Measurements from ENCODE around the gene ZNF580. TPM values are rescaled to one million over a fixed set of nuclear protein-coding genes. Genes with fewer than 3 reads are reported as not detected.

The ZNF580 gene
- total and polyA plus RNA-seq, 2 donors = 6.4 to 32.9 TPM

DNA sequence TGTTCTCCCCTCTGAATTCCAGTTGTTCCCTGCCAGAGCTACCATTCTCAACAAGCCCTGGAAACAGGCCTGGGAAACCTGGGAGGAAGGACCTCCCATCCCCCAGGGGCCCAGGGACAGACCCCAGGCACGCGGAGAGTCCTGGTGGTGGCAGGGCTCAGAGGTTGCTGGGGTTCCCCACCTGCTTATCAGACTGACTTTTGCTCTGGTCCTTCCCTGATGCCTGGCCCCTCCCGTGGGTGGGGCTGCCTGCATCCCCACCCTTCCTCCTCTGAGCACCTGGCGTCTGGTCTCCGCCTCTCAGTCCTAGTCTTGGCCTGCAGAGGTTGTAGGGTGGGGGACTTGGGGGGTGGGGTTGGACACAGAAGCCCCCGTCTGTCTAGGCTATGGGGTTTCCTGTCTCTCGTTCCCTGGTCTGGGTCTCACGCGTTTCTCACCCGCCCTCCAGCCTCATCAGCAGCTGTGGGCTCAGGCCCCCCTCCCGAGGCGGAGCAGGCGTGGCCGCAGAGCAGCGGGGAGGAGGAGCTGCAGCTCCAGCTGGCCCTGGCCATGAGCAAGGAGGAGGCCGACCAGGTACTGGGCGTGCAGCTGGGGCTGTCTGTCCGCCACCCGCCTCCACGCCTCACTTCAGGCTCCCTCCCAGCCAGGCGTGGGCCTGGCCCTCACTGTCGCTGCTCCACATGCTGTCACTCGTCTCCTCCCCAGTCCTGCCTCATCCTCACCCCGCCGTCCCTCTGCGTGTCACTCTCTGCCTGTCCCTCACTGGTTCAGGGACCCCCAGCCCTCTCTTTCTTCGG lies 47.8 kb downstream of the ZNF580 start:
- DNase-seq (ENCODE audit: low read depth in 6 of 9, low spot score in 9 of 9) = no peak
- H3K36me3 ChIP-seq (ENCODE audit: control insufficient read depth in 2 of 2, insufficient read depth in 2 of 2, low read length in 1 of 2) = peaks cover 56 to 88% of the 10 kb centered on the region in 2 donors
- no peaks in the 10 kb centered on the region for H3K27me3 ChIP-seq (ENCODE audit: control insufficient read depth in 2 of 2, insufficient read depth in 1 of 2, low read length in 1 of 2)
- no peak overlapping the region for H3K4me3 ChIP-seq (ENCODE audit: low read length in 2 of 2)
- H3K4me1 ChIP-seq (ENCODE audit: control insufficient read depth in 2 of 2, insufficient read depth in 2 of 2, low read length in 2 of 2) = no peaks in the 10 kb centered on the region
- H3K27ac ChIP-seq (ENCODE audit: low read depth in 1 of 2, low read length in 1 of 2) = no peak overlapping the region
- WGBS = 93% methylated on average over 27 of the region's 27 CpGs
- H3K9me3 ChIP-seq (ENCODE audit: control insufficient read depth in 2 of 2, insufficient read depth in 1 of 2, low read length in 1 of 2) = no peaks in the 10 kb centered on the region

DNA sequence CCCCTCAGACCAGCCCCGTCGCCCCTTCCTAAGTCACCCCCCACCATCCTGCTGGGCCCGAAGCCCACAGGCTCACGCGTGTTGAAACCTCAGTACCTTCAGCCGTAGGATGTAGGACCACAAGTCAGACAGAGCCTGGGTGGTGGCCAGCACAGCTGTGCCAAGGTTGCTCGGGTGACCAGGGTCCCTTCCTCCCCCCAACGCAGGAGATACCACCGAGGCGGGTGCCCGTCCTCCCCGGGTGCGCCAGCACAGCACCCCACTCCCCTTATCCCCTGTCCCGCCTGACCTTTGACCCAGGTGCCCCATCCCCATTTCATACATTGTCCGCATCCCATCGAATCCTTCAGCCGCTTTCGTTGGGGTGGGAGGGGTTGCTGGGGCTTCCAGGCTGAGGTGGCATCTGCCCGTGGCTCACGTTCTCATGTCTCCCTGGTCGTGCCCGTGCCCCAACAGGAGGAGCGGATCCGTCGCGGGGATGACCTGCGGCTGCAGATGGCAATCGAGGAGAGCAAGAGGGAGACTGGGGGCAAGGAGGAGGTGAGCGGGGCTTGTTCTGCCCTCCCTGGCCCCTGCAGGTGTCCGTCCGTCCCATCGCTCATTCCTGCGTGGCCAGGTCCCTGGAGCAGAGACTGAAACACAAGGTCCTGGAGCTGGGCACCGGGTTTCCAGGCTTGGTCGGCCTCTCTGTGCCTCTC lies 48.8 kb downstream of the ZNF580 start:
- no peaks in the 10 kb centered on the region for H3K27me3 ChIP-seq (ENCODE audit: control insufficient read depth in 2 of 2, insufficient read depth in 1 of 2, low read length in 1 of 2)
- no peak overlapping the region for H3K27ac ChIP-seq (ENCODE audit: low read depth in 1 of 2, low read length in 1 of 2)
- H3K36me3 ChIP-seq (ENCODE audit: control insufficient read depth in 2 of 2, insufficient read depth in 2 of 2, low read length in 1 of 2) = peaks cover 61 to 92% of the 10 kb centered on the region in 2 donors
- no peaks in the 10 kb centered on the region for H3K9me3 ChIP-seq (ENCODE audit: control insufficient read depth in 2 of 2, insufficient read depth in 1 of 2, low read length in 1 of 2)
- WGBS = 97% methylated on average over 35 of the region's 35 CpGs
- DNase-seq (ENCODE audit: low read depth in 6 of 9, low spot score in 9 of 9) = no peak
- H3K4me3 ChIP-seq (ENCODE audit: low read length in 2 of 2) = no peak overlapping the region
- H3K4me1 ChIP-seq (ENCODE audit: control insufficient read depth in 2 of 2, insufficient read depth in 2 of 2, low read length in 2 of 2) = no peaks in the 10 kb centered on the region

GRCh38 chr19:55690109-55690768 lies 49.4 kb downstream of the ZNF580 start:
- H3K27ac ChIP-seq (ENCODE audit: low read depth in 1 of 2, low read length in 1 of 2) = no peak overlapping the region
- no peak for DNase-seq (ENCODE audit: low read depth in 6 of 9, low spot score in 9 of 9)
- WGBS = 99% methylated on average over 25 of the region's 25 CpGs

DNA sequence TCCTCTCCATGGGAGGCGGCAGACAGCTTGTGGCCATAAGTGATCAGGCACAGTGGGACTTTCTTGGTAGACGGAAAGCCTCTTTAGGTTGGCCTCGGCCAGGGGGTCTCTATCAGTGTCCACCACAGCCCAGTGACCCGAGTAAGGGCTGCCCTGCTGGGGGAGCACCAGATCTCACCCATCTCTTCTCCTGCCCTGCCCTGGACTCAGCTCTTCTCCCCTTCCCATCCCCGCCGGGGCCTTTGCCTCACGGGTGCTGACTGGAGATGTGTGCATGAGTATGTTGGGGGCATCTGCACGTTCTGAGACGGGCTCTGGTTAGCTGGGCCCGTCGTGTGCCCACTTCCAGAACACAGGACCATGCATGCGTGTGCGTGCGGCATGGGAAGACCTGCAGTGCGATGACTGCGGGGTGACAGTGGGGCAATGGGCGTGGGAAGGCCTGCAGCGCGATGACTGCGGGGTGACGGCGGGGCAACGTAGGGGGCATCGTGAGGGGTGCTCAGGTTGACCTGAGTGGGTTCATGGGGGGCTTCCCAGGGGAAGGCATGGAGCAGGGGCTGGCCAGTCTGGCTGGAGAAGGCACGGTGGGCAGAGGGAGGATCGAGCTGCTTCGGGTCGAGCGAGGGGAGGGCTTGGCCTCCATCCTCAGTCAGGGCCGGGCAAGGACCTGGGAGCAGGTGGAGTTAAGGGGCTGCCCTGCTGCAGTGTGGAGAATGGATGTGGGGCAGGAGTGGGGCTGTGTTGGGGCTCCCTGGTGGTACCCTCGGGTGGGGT lies 50.2 kb downstream of the ZNF580 start:
- Histone ChIP-seq H3K4me3 (ENCODE audit: low read length in 2 of 2) (no peak overlapping the region), H3K4me1 (ENCODE audit: control insufficient read depth in 2 of 2, insufficient read depth in 2 of 2, low read length in 2 of 2) (no peaks in the 10 kb centered on the region), H3K27ac (ENCODE audit: low read depth in 1 of 2, low read length in 1 of 2) (no peak overlapping the region), H3K27me3 (ENCODE audit: control insufficient read depth in 2 of 2, insufficient read depth in 1 of 2, low read length in 1 of 2) (no peaks in the 10 kb centered on the region), H3K36me3 (ENCODE audit: control insufficient read depth in 2 of 2, insufficient read depth in 2 of 2, low read length in 1 of 2) (peaks cover 60 to 91% of the 10 kb centered on the region in 2 donors), H3K9me3 (ENCODE audit: control insufficient read depth in 2 of 2, insufficient read depth in 1 of 2, low read length in 1 of 2) (no peaks in the 10 kb centered on the region)
- 96% methylated on average over 31 of the region's 31 CpGs for WGBS
- no peak for DNase-seq (ENCODE audit: low read depth in 6 of 9, low spot score in 9 of 9)

More at GRCh38 chr19:55690109-55690768, 49.4 kb downstream of the ZNF580 start:
- no peaks in the 10 kb centered on the region for H3K4me1 ChIP-seq (ENCODE audit: control insufficient read depth in 2 of 2, insufficient read depth in 2 of 2, low read length in 2 of 2)
- H3K27me3 ChIP-seq (ENCODE audit: control insufficient read depth in 2 of 2, insufficient read depth in 1 of 2, low read length in 1 of 2) = no peaks in the 10 kb centered on the region
- H3K4me3 ChIP-seq (ENCODE audit: low read length in 2 of 2) = no peak overlapping the region
- H3K9me3 ChIP-seq (ENCODE audit: control insufficient read depth in 2 of 2, insufficient read depth in 1 of 2, low read length in 1 of 2) = no peaks in the 10 kb centered on the region
- peaks cover 64 to 94% of the 10 kb centered on the region in 2 donors for H3K36me3 ChIP-seq (ENCODE audit: control insufficient read depth in 2 of 2, insufficient read depth in 2 of 2, low read length in 1 of 2)

- no peaks in the 10 kb centered on the region for H3K9me3 ChIP-seq (ENCODE audit: control insufficient read depth in 2 of 2, insufficient read depth in 1 of 2, low read length in 1 of 2)
- no peak overlapping the region for H3K27ac ChIP-seq (ENCODE audit: low read depth in 1 of 2, low read length in 1 of 2)
- no peaks in the 10 kb centered on the region for H3K27me3 ChIP-seq (ENCODE audit: control insufficient read depth in 2 of 2, insufficient read depth in 1 of 2, low read length in 1 of 2)
- 98% methylated on average over 31 of the region's 31 CpGs for WGBS
- no peak overlapping the region for H3K4me3 ChIP-seq (ENCODE audit: low read length in 2 of 2)
- no peaks in the 10 kb centered on the region for H3K4me1 ChIP-seq (ENCODE audit: control insufficient read depth in 2 of 2, insufficient read depth in 2 of 2, low read length in 2 of 2)
- H3K36me3 ChIP-seq (ENCODE audit: control insufficient read depth in 2 of 2, insufficient read depth in 2 of 2, low read length in 1 of 2) = peaks cover 63 to 91% of the 10 kb centered on the region in 2 donors
- DNase-seq (ENCODE audit: low read depth in 6 of 9, low spot score in 9 of 9) = no peak
Measured at GRCh38 chr19:55691561-55692481, 51.0 kb downstream of the ZNF580 start.

GRCh38 chr19:55692681-55693081 lies 51.9 kb downstream of the ZNF580 start:
- WGBS = 98% methylated on average over 19 of the region's 19 CpGs
- no peak for DNase-seq (ENCODE audit: low read depth in 6 of 9, low spot score in 9 of 9)
- no peaks in the 10 kb centered on the region for H3K4me1 ChIP-seq (ENCODE audit: control insufficient read depth in 2 of 2, insufficient read depth in 2 of 2, low read length in 2 of 2)

More at GRCh38 chr19:55692681-55693081, 51.9 kb downstream of the ZNF580 start:
- no peaks in the 10 kb centered on the region for H3K27me3 ChIP-seq (ENCODE audit: control insufficient read depth in 2 of 2, insufficient read depth in 1 of 2, low read length in 1 of 2)
- no peaks in the 10 kb centered on the region for H3K9me3 ChIP-seq (ENCODE audit: control insufficient read depth in 2 of 2, insufficient read depth in 1 of 2, low read length in 1 of 2)
- no peak overlapping the region for H3K4me3 ChIP-seq (ENCODE audit: low read length in 2 of 2)
- peaks cover 63 to 91% of the 10 kb centered on the region in 2 donors for H3K36me3 ChIP-seq (ENCODE audit: control insufficient read depth in 2 of 2, insufficient read depth in 2 of 2, low read length in 1 of 2)
- H3K27ac ChIP-seq (ENCODE audit: low read depth in 1 of 2, low read length in 1 of 2) = no peak overlapping the region

Measured in thymus (tissue), 11 donors.